HepG2 (cell line): ENCODE results near the gene ACADVL. TPM values are rescaled to one million over a fixed set of nuclear protein-coding genes. Genes with fewer than 3 reads are reported as not detected.

Experiments used
- ATF1 ChIP-seq: IDR thresholded peaks from 2 replicates; pipeline ENCODE4 v1.6.1; 2016; ENCODE audit warnings: mild to moderate bottlenecking, control low read depth
- ATF3 ChIP-seq: sonication (generic); formaldehyde crosslinking; IDR thresholded peaks from 2 replicates; pipeline ENCODE4 v1.4.0; 2020; ENCODE audit warnings: missing genetic modification reagents
- ATF7 ChIP-seq, 2 experiments: fragments of 450-650 bp in 1 of 2; sonication (generic) in 1 of 2; formaldehyde crosslinking in 1 of 2; IDR thresholded peaks; 2 replicates each; pipeline versions ENCODE4 v1.4.0 to v1.6.1; 2016 to 2020; ENCODE audit warnings: antibody characterized with exemption in 1 of 2, mild to moderate bottlenecking in 1 of 2, missing genetic modification reagents in 1 of 2
- DMTF1 ChIP-seq: sonication (generic); formaldehyde crosslinking; IDR thresholded peaks from 2 replicates; pipeline ENCODE4 v1.4.0; 2020; ENCODE audit warnings: mild to moderate bottlenecking, missing genetic modification reagents
- HDAC2 ChIP-seq: sonication (generic); formaldehyde crosslinking; IDR thresholded peaks from 2 replicates; pipeline ENCODE4 v1.4.0; 2020; ENCODE audit warnings: missing genetic modification reagents
- HNF1B ChIP-seq: sonication (generic); formaldehyde crosslinking; IDR thresholded peaks from 2 replicates; pipeline ENCODE4 v1.5.1; 2020; ENCODE audit warnings: mild to moderate bottlenecking, moderate library complexity, missing genetic modification reagents
- MIER3 ChIP-seq: IDR thresholded peaks from 2 replicates; pipeline ENCODE4 v1.6.1; 2016; ENCODE audit warnings: missing compliant biosample characterization, borderline replicate concordance
- MTA3 ChIP-seq: sonication (generic); formaldehyde crosslinking; IDR thresholded peaks from 2 replicates; pipeline ENCODE4 v1.4.0; 2020; ENCODE audit warnings: missing genetic modification reagents
- NR2F2 ChIP-seq: IDR thresholded peaks from 2 replicates; pipeline ENCODE4 v1.6.1; 2012; ENCODE audit warnings: low read depth, inconsistent platforms, borderline replicate concordance
- RFX5 ChIP-seq: IDR thresholded peaks from 2 replicates; pipeline ENCODE4 v1.6.1; 2011; ENCODE audit warnings: low read depth, low read length, improper control_type of control experiment
- SATB2 ChIP-seq: sonication (generic); formaldehyde crosslinking; IDR thresholded peaks from 2 replicates; pipeline ENCODE4 v1.5.0; 2020; ENCODE audit warnings: missing genetic modification reagents
- SP4 ChIP-seq: sonication (generic); formaldehyde crosslinking; IDR thresholded peaks from 2 replicates; pipeline ENCODE4 v1.8.1; 2023; ENCODE audit warnings: mild to moderate bottlenecking, missing genetic modification reagents
- SSRP1 ChIP-seq: IDR thresholded peaks from 2 replicates; pipeline ENCODE4 v1.6.1; 2016; ENCODE audit warnings: control low read depth
- TARDBP ChIP-seq: sonication (generic); formaldehyde crosslinking; IDR thresholded peaks from 2 replicates; pipeline ENCODE4 v1.8.0; 2022; ENCODE audit warnings: mild to moderate bottlenecking, missing genetic modification reagents
- TRIM22 ChIP-seq: fragments of 450-650 bp; IDR thresholded peaks from 2 replicates; pipeline ENCODE4 v1.6.1; 2017
- ZBTB20 ChIP-seq: sonication (generic); formaldehyde crosslinking; IDR thresholded peaks from 2 replicates; pipeline ENCODE4 v1.8.1; 2023; ENCODE audit warnings: missing genetic modification reagents, low read depth, mild to moderate bottlenecking, borderline replicate concordance
- ZNF30 ChIP-seq: sonication (generic); formaldehyde crosslinking; IDR thresholded peaks from 2 replicates; pipeline ENCODE4 v1.5.0; 2020; ENCODE audit warnings: mild to moderate bottlenecking, missing genetic modification reagents
- ZNF737 ChIP-seq: sonication (generic); formaldehyde crosslinking; IDR thresholded peaks from 2 replicates; pipeline ENCODE4 v1.5.0; 2020; ENCODE audit warnings: missing genetic modification reagents, mild to moderate bottlenecking, borderline replicate concordance
- ZNF800 ChIP-seq: sonication (generic); formaldehyde crosslinking; IDR thresholded peaks from 2 replicates; pipeline ENCODE4 v1.4.0; 2020; ENCODE audit warnings: missing genetic modification reagents
- ZNF891 ChIP-seq: sonication (generic); formaldehyde crosslinking; IDR thresholded peaks from 2 replicates; pipeline ENCODE4 v1.5.0; 2020; ENCODE audit warnings: mild to moderate bottlenecking, missing genetic modification reagents
- ZSCAN30 ChIP-seq: sonication (generic); formaldehyde crosslinking; IDR thresholded peaks from 2 replicates; pipeline ENCODE4 v1.5.0; 2020; ENCODE audit warnings: mild to moderate bottlenecking, missing genetic modification reagents
- ZZZ3 ChIP-seq: sonication (generic); formaldehyde crosslinking; IDR thresholded peaks from 2 replicates; pipeline ENCODE4 v1.4.0; 2020; ENCODE audit warnings: missing genetic modification reagents, mild to moderate bottlenecking, borderline replicate concordance
- polyA plus RNA-seq, 8 experiments: library from polyadenylated mRNA; depleted of rRNA in 3 of 8; stranded (reverse) in 7 of 8; unstranded in 1 of 8; fragments of >200 nt; fragmentation: Illumina TruSeq in 4 of 8; extraction: Trizol in 4 of 8; gene quantifications; 2 replicates each; pipeline versions ENCODE4 v1.2.1 to v1.2.3, GENCODE V29; 2011 to 2016; ENCODE audit warnings: low read depth in 4 of 8, missing spikeins in 1 of 8, mixed read lengths in 1 of 8; ENCODE audit not compliant: insufficient read depth in 1 of 8
- total RNA-seq, 5 experiments: library from RNA; depleted of rRNA; stranded (reverse); fragments of >200 nt; fragmentation: Illumina TruSeq; extraction: Trizol; gene quantifications; 2 replicates each; pipeline ENCODE4 v1.2.3, GENCODE V29; 2016; ENCODE audit warnings: low read depth in 1 of 5

Gene ACADVL
- total and polyA plus RNA-seq, 2 of the 13 experiments (the other 11 are each of a cell fraction or from before 2014, with no cell fraction given), result 219 to 412 TPM

GRCh38 chr17:7177191-7177953 is 42.4 kb upstream of the ACADVL start (continued):
- TF ChIP-seq DMTF1 (CRISPR knock-in tag), result no peak
- no peak for TF ChIP-seq ATF3 (CRISPR knock-in tag)
- no peak for TF ChIP-seq ZNF800 (CRISPR knock-in tag)
- no peak for TF ChIP-seq MTA3
- TF ChIP-seq SSRP1 (CRISPR knock-in tag), result 0 out of 2 replicates have a peak, but pooled peaks have one; percentile 9
- no peak for TF ChIP-seq ZNF891 (CRISPR knock-in tag)
- peak; percentile 22; the same call in 1 of the 2 replicates for TF ChIP-seq SP4 (CRISPR knock-in tag)
- TF ChIP-seq ATF1 (CRISPR knock-in tag), result no peak
- 0 out of 2 replicates have a peak, but pooled peaks have one; percentile 27 for TF ChIP-seq HNF1B
- no peak for TF ChIP-seq SATB2 (CRISPR knock-in tag)
- no peak for TF ChIP-seq ATF7 (IDR thresholded peaks at IDR 0.05)
- no peak for TF ChIP-seq ATF7 (CRISPR knock-in tag; IDR thresholded peaks at IDR 0.05)
- peak; percentile 40; the same call in 1 of the 2 replicates for TF ChIP-seq HDAC2 (CRISPR knock-in tag)
- TF ChIP-seq TARDBP, result peak; percentile 13; the same call in 1 of the 2 replicates
- 0 out of 2 replicates have a peak, but pooled peaks have one; percentile 40 for TF ChIP-seq ZSCAN30
- no peak for TF ChIP-seq ZNF737 (CRISPR knock-in tag)
- TF ChIP-seq NR2F2, result no peak; the same call in 1 of the 2 replicates
- TF ChIP-seq ZBTB20 (CRISPR knock-in tag), result no peak
- TF ChIP-seq ZZZ3 (CRISPR knock-in tag), result 0 out of 2 replicates have a peak, but pooled peaks have one; percentile 34
- TF ChIP-seq MIER3 (CRISPR knock-in tag), result no peak
- no peak for TF ChIP-seq TRIM22
- TF ChIP-seq ZNF30, result no peak
- no peak for TF ChIP-seq RFX5
